ENCODE measurements around the gene GLCCI1.
"Not testable (repeated sequence)": the region's sequence is repeated elsewhere in the genome, so short reads cannot be mapped to it uniquely, and the experiment has no call there.

GLCCI1 gene

GRCh38 chr7:8057566-8057965 is 89.0 kb downstream of the GLCCI1 start:
- DNase-seq (ENCODE audit: low spot score) = no peak
- Mint-ChIP-seq H3K27me3 (ENCODE audit: low read depth) (no peaks in the 10 kb centered on the region), H3K9me3 (peaks cover 6% of the 10 kb centered on the region), H3K4me3 (no peak overlapping the region), H3K27ac (no peak overlapping the region), H3K4me1 (ENCODE audit: low read depth) (peaks cover 4% of the 10 kb centered on the region), H3K36me3 (ENCODE audit: low read depth) (peaks cover 52% of the 10 kb centered on the region)

GRCh38 chr7:8058322-8058721 is 89.7 kb downstream of the GLCCI1 start:
- H3K4me1 Mint-ChIP-seq (ENCODE audit: low read depth) = peaks cover 5% of the 10 kb centered on the region
- no peak overlapping the region for H3K4me3 Mint-ChIP-seq
- H3K27me3 Mint-ChIP-seq (ENCODE audit: low read depth) = no peaks in the 10 kb centered on the region
- H3K27ac Mint-ChIP-seq = no peak overlapping the region
- no peak for DNase-seq (ENCODE audit: low spot score)
- peaks cover 11% of the 10 kb centered on the region for H3K9me3 Mint-ChIP-seq
- H3K36me3 Mint-ChIP-seq (ENCODE audit: low read depth) = peaks cover 57% of the 10 kb centered on the region

GRCh38 chr7:8058852-8059251 is 90.3 kb downstream of the GLCCI1 start:
- H3K27ac Mint-ChIP-seq = no peak overlapping the region
- H3K4me3 Mint-ChIP-seq = no peak overlapping the region
- peaks cover 11% of the 10 kb centered on the region for H3K9me3 Mint-ChIP-seq
- DNase-seq (ENCODE audit: low spot score) = no peak
- H3K27me3 Mint-ChIP-seq (ENCODE audit: low read depth) = no peaks in the 10 kb centered on the region
- H3K4me1 Mint-ChIP-seq (ENCODE audit: low read depth) = peaks cover 9% of the 10 kb centered on the region
- peaks cover 63% of the 10 kb centered on the region for H3K36me3 Mint-ChIP-seq (ENCODE audit: low read depth)

- no peak for DNase-seq (ENCODE audit: low spot score)
- Mint-ChIP-seq H3K27me3 (ENCODE audit: low read depth) (no peaks in the 10 kb centered on the region), H3K9me3 (peaks cover 21% of the 10 kb centered on the region), H3K4me1 (ENCODE audit: low read depth) (peaks cover 10% of the 10 kb centered on the region), H3K36me3 (ENCODE audit: low read depth) (peaks cover 70% of the 10 kb centered on the region), H3K4me3 (no peak overlapping the region), H3K27ac (no peak overlapping the region)
Measured at GRCh38 chr7:8060241-8060640, 91.6 kb downstream of the GLCCI1 start.

- not testable (repeated sequence) for H3K27me3 Mint-ChIP-seq (ENCODE audit: low read depth); DNase-seq (ENCODE audit: low spot score); H3K4me3 Mint-ChIP-seq; H3K27ac Mint-ChIP-seq
- Mint-ChIP-seq H3K4me1 (ENCODE audit: low read depth) (peaks cover 22% of the 10 kb centered on the region), H3K36me3 (ENCODE audit: low read depth) (peaks cover 72% of the 10 kb centered on the region), H3K9me3 (peaks cover 32% of the 10 kb centered on the region)
Measured at GRCh38 chr7:8063300-8063699, 94.7 kb downstream of the GLCCI1 start.

GRCh38 chr7:8063706-8064297 is 95.2 kb downstream of the GLCCI1 start:
- Mint-ChIP-seq H3K4me1 (ENCODE audit: low read depth) (peaks cover 26% of the 10 kb centered on the region), H3K27ac (no peak overlapping the region), H3K4me3 (no peak overlapping the region), H3K36me3 (ENCODE audit: low read depth) (peaks cover 75% of the 10 kb centered on the region), H3K27me3 (ENCODE audit: low read depth) (no peaks in the 10 kb centered on the region), H3K9me3 (peaks cover 32% of the 10 kb centered on the region)
- no peak for DNase-seq (ENCODE audit: low spot score)

- no peak for DNase-seq (ENCODE audit: low spot score)
- H3K27ac Mint-ChIP-seq = no peak overlapping the region
- no peaks in the 10 kb centered on the region for H3K27me3 Mint-ChIP-seq (ENCODE audit: low read depth)
- peaks cover 32% of the 10 kb centered on the region for H3K9me3 Mint-ChIP-seq
- peaks cover 26% of the 10 kb centered on the region for H3K4me1 Mint-ChIP-seq (ENCODE audit: low read depth)
- no peak overlapping the region for H3K4me3 Mint-ChIP-seq
- peaks cover 74% of the 10 kb centered on the region for H3K36me3 Mint-ChIP-seq (ENCODE audit: low read depth)
Measured at GRCh38 chr7:8064828-8065227, 96.2 kb downstream of the GLCCI1 start.

- no peak overlapping the region for H3K27ac Mint-ChIP-seq
Measured at GRCh38 chr7:8065356-8065813, 96.8 kb downstream of the GLCCI1 start.

GRCh38 chr7:8068892-8069686 is 100.5 kb downstream of the GLCCI1 start:
- no peak overlapping the region for H3K4me3 Mint-ChIP-seq
- H3K9me3 Mint-ChIP-seq = peaks cover 21% of the 10 kb centered on the region
- H3K36me3 Mint-ChIP-seq (ENCODE audit: low read depth) = peaks cover 60% of the 10 kb centered on the region
- H3K27me3 Mint-ChIP-seq (ENCODE audit: low read depth) = no peaks in the 10 kb centered on the region
- DNase-seq (ENCODE audit: low spot score) = no peak
- H3K4me1 Mint-ChIP-seq (ENCODE audit: low read depth) = peaks cover 22% of the 10 kb centered on the region
- H3K27ac Mint-ChIP-seq = no peak overlapping the region

More at GRCh38 chr7:8065356-8065813, 96.8 kb downstream of the GLCCI1 start:
- Mint-ChIP-seq H3K4me3 (no peak overlapping the region), H3K36me3 (ENCODE audit: low read depth) (peaks cover 69% of the 10 kb centered on the region), H3K27me3 (ENCODE audit: low read depth) (no peaks in the 10 kb centered on the region), H3K9me3 (peaks cover 32% of the 10 kb centered on the region), H3K4me1 (ENCODE audit: low read depth) (peaks cover 26% of the 10 kb centered on the region)
- DNase-seq (ENCODE audit: low spot score) = no peak

- H3K4me1 Mint-ChIP-seq (ENCODE audit: low read depth) = peaks cover 18% of the 10 kb centered on the region
- no peak overlapping the region for H3K4me3 Mint-ChIP-seq
- H3K27me3 Mint-ChIP-seq (ENCODE audit: low read depth) = no peaks in the 10 kb centered on the region
- peaks cover 57% of the 10 kb centered on the region for H3K36me3 Mint-ChIP-seq (ENCODE audit: low read depth)
- peaks cover 10% of the 10 kb centered on the region for H3K9me3 Mint-ChIP-seq
- no peak overlapping the region for H3K27ac Mint-ChIP-seq
- DNase-seq (ENCODE audit: low spot score) = no peak
Measured at GRCh38 chr7:8070451-8071180, 102.0 kb downstream of the GLCCI1 start.

GRCh38 chr7:8078418-8078817 is 109.8 kb downstream of the GLCCI1 start:
- Mint-ChIP-seq H3K4me3 (no peak overlapping the region), H3K27ac (no peak overlapping the region), H3K36me3 (ENCODE audit: low read depth) (peaks cover 23% of the 10 kb centered on the region), H3K9me3 (no peaks in the 10 kb centered on the region), H3K27me3 (ENCODE audit: low read depth) (no peaks in the 10 kb centered on the region), H3K4me1 (ENCODE audit: low read depth) (no peaks in the 10 kb centered on the region)
- DNase-seq (ENCODE audit: low spot score) = no peak

GRCh38 chr7:8082762-8083161 is 114.2 kb downstream of the GLCCI1 start:
- no peaks in the 10 kb centered on the region for H3K9me3 Mint-ChIP-seq
- no peaks in the 10 kb centered on the region for H3K27me3 Mint-ChIP-seq (ENCODE audit: low read depth)
- H3K27ac Mint-ChIP-seq = no peak overlapping the region

GRCh38 chr7:8084836-8085235 is 116.2 kb downstream of the GLCCI1 start:
- Mint-ChIP-seq H3K27ac (no peak overlapping the region), H3K4me3 (no peak overlapping the region), H3K27me3 (ENCODE audit: low read depth) (no peaks in the 10 kb centered on the region)

More at GRCh38 chr7:8082762-8083161, 114.2 kb downstream of the GLCCI1 start:
- no peak overlapping the region for H3K4me3 Mint-ChIP-seq
- H3K4me1 Mint-ChIP-seq (ENCODE audit: low read depth) = peaks cover 2% of the 10 kb centered on the region
- DNase-seq (ENCODE audit: low spot score) = no peak
- peaks cover 31% of the 10 kb centered on the region for H3K36me3 Mint-ChIP-seq (ENCODE audit: low read depth)

GRCh38 chr7:8085420-8085819 is 116.8 kb downstream of the GLCCI1 start:
- no peak for DNase-seq (ENCODE audit: low spot score)
- Mint-ChIP-seq H3K4me1 (ENCODE audit: low read depth) (peaks cover 4% of the 10 kb centered on the region), H3K4me3 (no peak overlapping the region), H3K27ac (no peak overlapping the region), H3K9me3 (no peaks in the 10 kb centered on the region), H3K27me3 (ENCODE audit: low read depth) (no peaks in the 10 kb centered on the region), H3K36me3 (ENCODE audit: low read depth) (peaks cover 40% of the 10 kb centered on the region)

More at GRCh38 chr7:8084836-8085235, 116.2 kb downstream of the GLCCI1 start:
- Mint-ChIP-seq H3K4me1 (ENCODE audit: low read depth) (peaks cover 2% of the 10 kb centered on the region), H3K9me3 (no peaks in the 10 kb centered on the region), H3K36me3 (ENCODE audit: low read depth) (peaks cover 39% of the 10 kb centered on the region)
- no peak for DNase-seq (ENCODE audit: low spot score)

Measured in T-helper 2 cell treated with Interferon-gamma antibody and Interleukin-4, amounts not matched to agents 5 μg/mL and 100 μg/mL, for 36 hours (primary cell).